ENCODE data around the gene CADM1.

The CADM1 gene

GRCh38 chr11:115368616-115369015 lies 135.6 kb downstream of the CADM1 start:
- TF ChIP-seq TAF1 (IDR thresholded peaks at IDR 0.05; ENCODE audit: borderline replicate concordance, insufficient read depth, low read length), result no peak
- no peak for TF ChIP-seq SIN3A (IDR thresholded peaks at IDR 0.05; ENCODE audit: borderline replicate concordance, insufficient read depth, low read length)
- no peak for TF ChIP-seq POLR2AphosphoS5 (IDR thresholded peaks at IDR 0.05; ENCODE audit: low read depth, low read length)
- no peak for TF ChIP-seq FOXP2 (optimal IDR thresholded peaks at IDR 0.05; ENCODE audit: borderline replicate concordance, extremely low read depth, extremely low read length, insufficient read depth)
- no peak for TF ChIP-seq REST (IDR thresholded peaks at IDR 0.05; ENCODE audit: insufficient read depth in 1 of 2, low read depth in 2 of 2, low read length in 2 of 2)

GRCh38 chr11:115366826-115367225 lies 137.4 kb downstream of the CADM1 start:
- TF ChIP-seq TAF1 (IDR thresholded peaks at IDR 0.05; ENCODE audit: borderline replicate concordance, insufficient read depth, low read length) (no peak), SIN3A (IDR thresholded peaks at IDR 0.05; ENCODE audit: borderline replicate concordance, insufficient read depth, low read length) (no peak), REST (IDR thresholded peaks at IDR 0.05; ENCODE audit: insufficient read depth in 1 of 2, low read depth in 2 of 2, low read length in 2 of 2) (no peak), FOXP2 (optimal IDR thresholded peaks at IDR 0.05; ENCODE audit: borderline replicate concordance, extremely low read depth, extremely low read length, insufficient read depth) (no peak), POLR2AphosphoS5 (IDR thresholded peaks at IDR 0.05; ENCODE audit: low read depth, low read length) (no peak)

GRCh38 chr11:115365907-115366306 lies 138.3 kb downstream of the CADM1 start:
- TF ChIP-seq SIN3A (IDR thresholded peaks at IDR 0.05; ENCODE audit: borderline replicate concordance, insufficient read depth, low read length) (no peak), TAF1 (IDR thresholded peaks at IDR 0.05; ENCODE audit: borderline replicate concordance, insufficient read depth, low read length) (no peak), FOXP2 (optimal IDR thresholded peaks at IDR 0.05; ENCODE audit: borderline replicate concordance, extremely low read depth, extremely low read length, insufficient read depth) (no peak), REST (IDR thresholded peaks at IDR 0.05; ENCODE audit: insufficient read depth in 1 of 2, low read depth in 2 of 2, low read length in 2 of 2) (no peak), POLR2AphosphoS5 (IDR thresholded peaks at IDR 0.05; ENCODE audit: low read depth, low read length) (no peak)

- no peak for TF ChIP-seq REST (IDR thresholded peaks at IDR 0.05; ENCODE audit: insufficient read depth in 1 of 2, low read depth in 2 of 2, low read length in 2 of 2)
- TF ChIP-seq TAF1 (IDR thresholded peaks at IDR 0.05; ENCODE audit: borderline replicate concordance, insufficient read depth, low read length), result no peak
- TF ChIP-seq POLR2AphosphoS5 (IDR thresholded peaks at IDR 0.05; ENCODE audit: low read depth, low read length), result no peak
- TF ChIP-seq SIN3A (IDR thresholded peaks at IDR 0.05; ENCODE audit: borderline replicate concordance, insufficient read depth, low read length), result no peak
- TF ChIP-seq FOXP2 (optimal IDR thresholded peaks at IDR 0.05; ENCODE audit: borderline replicate concordance, extremely low read depth, extremely low read length, insufficient read depth), result no peak
Measured at GRCh38 chr11:115364896-115365295, 139.3 kb downstream of the CADM1 start.

GRCh38 chr11:115363921-115364320 lies 140.3 kb downstream of the CADM1 start:
- TF ChIP-seq POLR2AphosphoS5 (IDR thresholded peaks at IDR 0.05; ENCODE audit: low read depth, low read length) (no peak), SIN3A (IDR thresholded peaks at IDR 0.05; ENCODE audit: borderline replicate concordance, insufficient read depth, low read length) (no peak), REST (IDR thresholded peaks at IDR 0.05; ENCODE audit: insufficient read depth in 1 of 2, low read depth in 2 of 2, low read length in 2 of 2) (no peak), FOXP2 (optimal IDR thresholded peaks at IDR 0.05; ENCODE audit: borderline replicate concordance, extremely low read depth, extremely low read length, insufficient read depth) (no peak), TAF1 (IDR thresholded peaks at IDR 0.05; ENCODE audit: borderline replicate concordance, insufficient read depth, low read length) (no peak)

Measured in PFSK-1 (cell line).